ENCODE measurements around the gene CADM1. TPM values are rescaled to one million over a fixed set of nuclear protein-coding genes. Genes with fewer than 3 reads are reported as not detected.
A peak's percentile ranks its signal among the peaks of the same experiment; 100 is the strongest.

Gene CADM1
- total and polyA plus RNA-seq, 10 of the 15 experiments (the other 5 are each of a cell fraction or from before 2014, with no cell fraction given) = 0.03 to 0.48 (median 0.15) TPM; not detected in 3

GRCh38 chr11:115257678-115258077 lies 246.5 kb downstream of the CADM1 start (continued):
- TF ChIP-seq RBBP5 (conservative IDR thresholded peaks at IDR 0.05) = no peak

GRCh38 chr11:115257270-115257669 lies 246.9 kb downstream of the CADM1 start:
- no peaks in the 10 kb centered on the region; a peak in 1 of 4 replicates for H3K27me3 ChIP-seq (replicated peaks in 1 of 2; ENCODE audit: control insufficient read depth in 2 of 2, insufficient read depth in 2 of 2, low read length in 1 of 2)
- in situ Hi-C loops (cut with MboI) (no loop called here), intact Hi-C loops (cut with micrococcal nuclease; ENCODE audit: unreplicated experiment) (no loop called here)
- SMC1A ChIA-PET (ENCODE audit: uncharacterized antibody, unreplicated experiment) = no interaction called here
- H3K4me2 ChIP-seq (ENCODE audit: control insufficient read depth, insufficient read depth) = no peak overlapping the region
- no peak overlapping the region for H3K9ac ChIP-seq (ENCODE audit: control insufficient read depth, insufficient read depth, low read length)
- CTCF ChIA-PET = no interaction called here
- H4K20me1 ChIP-seq (ENCODE audit: control insufficient read depth, insufficient read depth) = no peaks in the 10 kb centered on the region
- no peaks in the 10 kb centered on the region for H3K36me3 ChIP-seq (ENCODE audit: control insufficient read depth in 2 of 2, insufficient read depth in 2 of 2, low read length in 1 of 2)
- DNase-seq (ENCODE audit: low read depth, low spot score) (no peak), ATAC-seq (no peak), FAIRE-seq (no peak)
- RAD21 ChIA-PET (ENCODE audit: unreplicated experiment) = no interaction called here
- no peak overlapping the region for H2AFZ ChIP-seq (ENCODE audit: control insufficient read depth, low read depth, low read length)
- H3K9me3 ChIP-seq (replicated peaks; ENCODE audit: control insufficient read depth, insufficient read depth, low read length) = no peaks in the 10 kb centered on the region
- no peak overlapping the region for H3K27ac ChIP-seq (ENCODE audit: control insufficient read depth, insufficient read depth)
- peaks cover 10% of the 10 kb centered on the region for H3K4me1 ChIP-seq (ENCODE audit: control insufficient read depth, insufficient read depth, low read length)
- no TSS peak for BruUV-seq (replicated peaks)
- no peak overlapping the region for H3K4me3 ChIP-seq
- POLR2A ChIA-PET = no interaction called here
- no peaks in the 10 kb centered on the region for H3K79me2 ChIP-seq (ENCODE audit: control insufficient read depth, insufficient read depth, low read length)
- no peak for TF ChIP-seq HCFC1 (IDR thresholded peaks at IDR 0.05; ENCODE audit: low read length)

- H3K36me3 ChIP-seq (ENCODE audit: control insufficient read depth in 2 of 2, insufficient read depth in 2 of 2, low read length in 1 of 2) = no peaks in the 10 kb centered on the region
- ChIA-PET RAD21 (ENCODE audit: unreplicated experiment) (no interaction called here), POLR2A (no interaction called here), CTCF (no interaction called here), SMC1A (ENCODE audit: uncharacterized antibody, unreplicated experiment) (no interaction called here)
- H3K27ac ChIP-seq (ENCODE audit: control insufficient read depth, insufficient read depth) = no peak overlapping the region
- no peak overlapping the region for H3K4me3 ChIP-seq
- in situ Hi-C loops (cut with MboI) (no loop called here), intact Hi-C loops (cut with micrococcal nuclease; ENCODE audit: unreplicated experiment) (no loop called here)
- H3K4me2 ChIP-seq (ENCODE audit: control insufficient read depth, insufficient read depth) = peak overlapping the region; percentile 51; the same call in 1 of the 2 replicates
- peak overlapping the region; percentile 31; the same call in 1 of the 2 replicates for H2AFZ ChIP-seq (ENCODE audit: control insufficient read depth, low read depth, low read length)
- no peak overlapping the region for H3K9ac ChIP-seq (ENCODE audit: control insufficient read depth, insufficient read depth, low read length)
- ATAC-seq = peak; percentile 95
- BruUV-seq (replicated peaks) = no TSS peak
- no peaks in the 10 kb centered on the region for H3K79me2 ChIP-seq (ENCODE audit: control insufficient read depth, insufficient read depth, low read length)
- H3K4me1 ChIP-seq (ENCODE audit: control insufficient read depth, insufficient read depth, low read length) = peaks cover 10% of the 10 kb centered on the region
- no peaks in the 10 kb centered on the region for H3K9me3 ChIP-seq (replicated peaks; ENCODE audit: control insufficient read depth, insufficient read depth, low read length)
- H3K27me3 ChIP-seq (replicated peaks in 1 of 2; ENCODE audit: control insufficient read depth in 2 of 2, insufficient read depth in 2 of 2, low read length in 1 of 2) = no peaks in the 10 kb centered on the region; a peak in 1 of 4 replicates
- FAIRE-seq = no peak
- 36% methylated on average over 7 of the region's 7 CpGs for WGBS (ENCODE audit: insufficient coverage, insufficient replicate concordance, low lambda C conversion rate, missing lambda C conversion rate)
- no peaks in the 10 kb centered on the region for H4K20me1 ChIP-seq (ENCODE audit: control insufficient read depth, insufficient read depth)
- peak; percentile 21 for DNase-seq (ENCODE audit: low read depth, low spot score)
- TF ChIP-seq POLR2AphosphoS5 (IDR thresholded peaks at IDR 0.05; ENCODE audit: low read length) (no peak), KDM1A (IDR thresholded peaks at IDR 0.05; ENCODE audit: borderline replicate concordance) (no peak), HSF1 (IDR thresholded peaks at IDR 0.05; ENCODE audit: low read depth, low read length) (no peak), IKZF1 (conservative IDR thresholded peaks at IDR 0.05) (0 out of 2 replicates have a peak, but pooled peaks have one; percentile 11), NFYB (IDR thresholded peaks at IDR 0.05; ENCODE audit: insufficient read depth, low read depth, low read length) (no peak), NR2F1 (conservative IDR thresholded peaks at IDR 0.05) (no peak), RUNX3 (IDR thresholded peaks at IDR 0.05; ENCODE audit: low read length) (0 out of 2 replicates have a peak, but pooled peaks have one; percentile 6), ATF2 (IDR thresholded peaks at IDR 0.05; ENCODE audit: low read length) (no peak), LARP7 (IDR thresholded peaks at IDR 0.05) (no peak)
Measured at GRCh38 chr11:115256397-115257197, 247.6 kb downstream of the CADM1 start.
